CD4-positive, alpha-beta T cell treated with Interleukin-17A for 1 hour (primary cell): ENCODE measurements around the gene DSCAM.

ENCODE experiments used
- DNase-seq: peaks from one replicate; pipeline ENCODE4 v3.0.0-alpha.2; 2020

Gene DSCAM

GRCh38 chr21:40603774-40604173 is 243.2 kb downstream of the DSCAM start:
- no peak for DNase-seq

GRCh38 chr21:40602080-40602479 is 244.9 kb downstream of the DSCAM start:
- DNase-seq = no peak

GRCh38 chr21:40595806-40596205 is 251.2 kb downstream of the DSCAM start:
- DNase-seq = no peak

GRCh38 chr21:40587736-40588346 is 259.1 kb downstream of the DSCAM start:
- no peak for DNase-seq

- no peak for DNase-seq
Measured at GRCh38 chr21:40586575-40586974, 260.4 kb downstream of the DSCAM start.

- DNase-seq = no peak
Measured at GRCh38 chr21:40577285-40578043, 269.5 kb downstream of the DSCAM start.

- DNase-seq = no peak
Measured at GRCh38 chr21:40575976-40576375, 271.0 kb downstream of the DSCAM start.

- DNase-seq = no peak
Measured at GRCh38 chr21:40569357-40569756, 277.6 kb downstream of the DSCAM start.

GRCh38 chr21:40568807-40569206 is 278.2 kb downstream of the DSCAM start:
- DNase-seq = no peak

GRCh38 chr21:40567501-40567900 is 279.5 kb downstream of the DSCAM start:
- DNase-seq = no peak

GRCh38 chr21:40566486-40566885 is 280.5 kb downstream of the DSCAM start:
- no peak for DNase-seq

- no peak for DNase-seq
Measured at GRCh38 chr21:40564318-40564717, 282.6 kb downstream of the DSCAM start.

- DNase-seq = no peak
Measured at GRCh38 chr21:40563900-40564299, 283.1 kb downstream of the DSCAM start.

GRCh38 chr21:40562242-40563002 is 284.5 kb downstream of the DSCAM start:
- no peak for DNase-seq

- no peak for DNase-seq
Measured at GRCh38 chr21:40556442-40556968, 290.5 kb downstream of the DSCAM start.

GRCh38 chr21:40555021-40555528 is 291.9 kb downstream of the DSCAM start:
- DNase-seq = no peak

- DNase-seq = no peak
Measured at GRCh38 chr21:40553781-40554180, 293.2 kb downstream of the DSCAM start.

- DNase-seq = no peak
Measured at GRCh38 chr21:40547906-40548513, 298.9 kb downstream of the DSCAM start.

GRCh38 chr21:40546647-40547046 is 300.3 kb downstream of the DSCAM start:
- DNase-seq = peak; percentile 7

GRCh38 chr21:40540216-40540615 is 306.7 kb downstream of the DSCAM start:
- DNase-seq = no peak

GRCh38 chr21:40534886-40535285 is 312.1 kb downstream of the DSCAM start:
- DNase-seq = no peak

- DNase-seq = no peak
Measured at GRCh38 chr21:40531431-40532110, 315.4 kb downstream of the DSCAM start.
